Measurements from ENCODE around the gene CLIP1.
A peak's percentile ranks its signal among the peaks of the same experiment; 100 is the strongest.
"Not testable (repeated sequence)": the region's sequence is repeated elsewhere in the genome, so short reads cannot be mapped to it uniquely, and the experiment has no call there.

The CLIP1 gene

DNA sequence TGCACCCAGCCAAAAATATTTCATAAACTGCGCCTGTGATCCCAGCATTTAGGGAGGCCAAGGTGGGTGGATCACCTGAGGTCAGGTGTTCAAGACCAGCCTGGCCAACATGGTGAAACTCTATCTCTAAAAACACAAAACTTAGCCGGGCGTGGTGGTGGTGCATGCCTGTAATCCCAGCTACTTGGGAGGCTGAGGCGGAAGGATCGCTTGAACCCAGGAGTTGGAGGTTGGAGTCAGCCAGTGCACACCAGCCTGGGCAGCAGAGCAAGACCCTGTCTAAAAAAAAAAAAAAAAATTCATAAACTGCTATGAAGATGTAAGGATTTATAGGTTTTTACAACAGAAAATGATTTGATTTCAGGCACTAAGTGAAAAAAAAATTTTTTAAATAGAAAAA lies 6.6 kb upstream of the CLIP1 start:
- DNase-seq, result not testable (repeated sequence)

DNA sequence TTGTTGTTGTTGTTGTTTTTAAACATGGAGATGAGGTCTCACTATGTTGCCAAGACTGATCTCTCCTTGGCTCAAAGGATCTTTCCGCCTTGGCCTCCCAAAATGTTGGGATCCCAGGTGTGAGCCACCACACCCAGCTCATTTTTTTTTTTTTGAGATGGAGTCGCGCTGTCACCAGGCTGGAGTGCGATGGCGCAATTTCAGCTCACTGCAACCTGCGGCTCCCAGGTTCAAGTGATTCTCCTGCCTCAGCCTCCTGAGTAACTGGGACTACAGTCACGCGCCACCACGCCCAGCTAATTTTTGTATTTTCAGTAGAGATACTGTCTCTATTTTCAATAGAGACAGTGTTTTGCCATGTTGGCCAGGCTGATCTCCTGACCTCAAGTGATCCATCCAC lies 4.9 kb upstream of the CLIP1 start:
- no peak for DNase-seq

DNA sequence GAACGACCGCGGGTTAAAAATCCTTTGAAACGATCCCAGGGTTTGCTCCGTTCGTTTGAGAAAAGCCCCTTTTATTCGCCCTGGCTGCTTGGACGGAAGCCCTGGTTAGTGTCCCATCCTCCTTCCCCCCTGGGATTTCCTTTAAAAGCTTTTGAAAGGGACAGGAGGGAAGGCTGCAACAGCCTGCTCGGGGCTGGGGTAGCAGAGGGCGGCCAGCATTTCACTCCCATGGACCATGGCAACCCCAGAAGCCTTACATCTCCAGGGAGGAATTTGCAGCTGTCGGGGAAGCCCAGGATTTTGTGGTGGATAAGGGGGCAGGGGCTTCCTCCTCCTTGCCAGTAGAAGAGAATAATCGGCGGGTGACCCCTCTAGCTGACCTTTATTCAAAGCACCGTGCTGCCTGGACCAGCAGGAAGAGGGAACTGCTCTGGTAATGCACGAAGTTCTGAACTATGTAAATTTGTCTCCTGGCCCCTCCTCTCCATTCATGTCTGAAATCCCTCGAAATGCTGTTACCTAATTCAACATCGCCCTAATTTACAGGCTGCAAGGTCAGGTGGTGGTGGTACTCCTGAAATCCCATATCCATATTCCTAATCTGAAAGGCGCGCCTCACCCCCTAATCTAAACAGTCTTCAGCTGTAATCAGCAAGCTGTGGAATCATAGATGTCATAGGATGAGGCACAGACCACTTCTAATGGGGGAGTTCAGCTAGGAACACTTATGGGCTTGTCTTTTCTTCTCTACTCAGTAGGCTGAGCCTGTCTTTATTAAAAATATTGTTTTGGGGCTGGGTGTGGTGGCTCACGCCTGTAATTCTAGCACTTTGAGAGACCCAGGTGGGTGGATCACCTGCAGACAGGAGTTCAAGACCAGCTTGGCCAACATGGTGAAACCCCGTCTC lies 1.0 kb upstream of the CLIP1 start:
- no peak for DNase-seq

DNA sequence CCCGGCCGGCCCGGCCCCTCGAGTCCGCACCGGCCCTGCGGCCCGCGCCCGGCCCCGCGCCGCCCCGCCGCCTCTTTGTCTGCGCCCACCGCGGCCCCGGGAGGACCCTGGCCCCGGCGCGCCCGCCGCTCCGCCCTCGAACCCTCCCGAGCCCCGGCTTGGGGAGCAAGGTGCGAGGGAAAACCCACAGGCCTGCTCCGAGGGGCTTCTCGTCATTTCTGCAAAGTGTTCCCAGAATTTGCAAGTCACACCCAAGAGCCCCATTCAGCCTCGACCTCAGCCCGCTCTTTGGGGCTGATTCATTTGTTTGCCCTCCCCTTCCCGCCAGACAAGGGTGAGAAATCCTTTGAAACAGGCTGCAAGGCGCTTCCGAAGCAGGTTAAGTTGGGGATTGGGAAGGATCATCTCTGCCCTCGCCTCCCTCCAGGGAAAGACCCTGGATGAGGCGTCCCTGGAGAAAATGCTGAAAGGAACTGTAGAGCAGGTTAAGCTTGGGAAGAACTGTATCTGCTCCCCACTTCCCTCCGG lies 325 bp upstream of the CLIP1 start:
- DNase-seq, result peak; percentile 68

DNA sequence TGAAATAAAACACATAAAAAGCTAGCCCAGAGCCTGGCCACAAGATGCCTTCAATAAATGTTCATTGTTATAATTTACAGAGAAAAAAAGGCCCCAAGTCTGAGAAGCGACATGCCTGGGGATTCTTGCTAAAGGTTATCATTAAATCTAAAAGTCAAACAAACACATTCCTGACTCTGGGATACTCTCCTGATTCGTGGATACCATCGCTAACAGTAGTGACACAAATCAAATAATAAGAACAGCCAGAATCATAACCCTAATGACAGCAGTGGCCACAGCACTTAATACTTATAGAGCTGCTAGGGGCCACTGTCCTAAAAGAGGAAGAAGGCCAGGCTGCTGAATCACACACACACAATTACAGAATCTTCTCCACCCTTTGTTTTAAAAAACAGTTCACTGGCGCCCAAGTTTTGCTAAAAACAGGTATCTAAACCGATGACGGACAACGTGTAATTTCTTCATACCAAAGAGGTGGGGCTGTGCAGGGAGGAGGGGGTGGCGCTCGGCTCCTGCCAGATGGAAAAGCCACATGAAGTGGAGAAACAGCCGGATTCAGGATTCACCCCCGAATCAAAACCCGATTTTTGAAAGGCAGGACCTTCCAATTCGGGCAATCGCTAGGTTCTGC lies 1.2 kb downstream of the CLIP1 start:
- peak; percentile 52 for DNase-seq

DNA sequence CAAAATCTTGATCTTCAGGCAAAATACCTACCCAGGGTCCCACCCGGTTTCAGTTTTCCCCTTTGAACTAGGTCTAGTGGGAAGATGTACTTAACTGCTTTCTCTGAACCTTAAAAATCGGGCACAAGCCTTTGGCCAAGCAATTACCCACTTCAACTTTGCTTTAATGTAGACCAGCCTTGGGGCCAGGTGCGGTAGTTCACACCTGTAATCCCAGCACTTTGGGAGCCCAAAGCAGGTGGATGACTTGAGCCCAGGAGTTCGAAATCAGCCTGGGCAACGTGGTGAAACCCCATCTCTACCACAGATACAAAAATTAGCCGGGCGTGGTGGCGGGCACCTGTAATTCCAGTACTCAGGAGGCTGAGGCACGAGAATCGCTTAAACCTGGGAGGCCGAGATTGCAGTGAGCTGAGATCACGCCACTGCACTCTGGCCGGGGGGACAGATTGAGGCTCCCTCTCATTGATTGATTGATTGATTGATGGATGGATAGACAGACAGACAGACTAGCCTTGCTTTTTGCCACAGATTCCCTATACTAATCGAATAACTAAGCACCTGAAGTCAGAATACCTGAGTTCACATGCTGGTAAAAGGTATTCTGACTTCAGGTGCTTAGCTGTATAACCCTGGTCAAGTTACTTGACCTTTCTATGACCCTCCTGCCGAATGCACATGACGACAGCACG lies 1.9 kb downstream of the CLIP1 start:
- DNase-seq, result no peak

DNA sequence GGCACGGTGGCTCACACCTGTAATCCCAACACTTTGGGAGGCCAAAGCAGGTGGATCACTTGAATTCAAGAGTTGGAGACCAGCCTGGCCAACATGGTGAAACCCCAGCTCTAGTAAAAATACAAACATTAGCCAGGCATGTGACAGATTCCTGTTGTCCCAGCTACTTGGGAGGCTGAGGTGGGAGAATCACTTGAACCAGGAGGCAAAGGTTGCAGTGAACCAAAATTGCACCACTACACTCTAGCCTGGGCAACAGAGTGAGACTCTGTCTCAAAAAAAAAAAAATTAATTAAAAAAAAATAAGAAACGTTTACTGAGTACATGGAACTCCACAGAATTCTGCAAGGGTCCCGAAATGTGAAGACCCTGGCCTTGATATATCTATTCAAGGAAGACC lies 3.4 kb downstream of the CLIP1 start:
- not testable (repeated sequence) for DNase-seq

DNA sequence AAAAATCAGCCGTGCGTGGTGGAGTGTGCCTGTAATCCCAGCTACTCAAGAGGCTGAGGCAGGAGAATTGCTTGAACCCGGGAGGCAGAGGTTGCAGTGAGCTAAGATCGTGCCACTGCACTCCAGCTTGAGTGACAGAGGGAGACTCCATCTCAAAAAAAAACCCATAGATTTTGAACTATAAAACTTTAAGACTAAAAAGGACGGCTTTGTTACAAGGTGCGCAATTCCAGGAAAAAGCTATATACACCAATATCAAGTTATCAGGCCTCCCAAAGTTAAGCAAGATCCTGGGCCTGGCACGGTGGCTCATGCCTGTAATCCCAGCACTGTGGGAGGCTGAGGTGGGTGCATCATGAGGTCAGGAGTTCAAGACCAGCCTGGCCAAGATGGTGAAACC lies 6.8 kb downstream of the CLIP1 start:
- DNase-seq, result not testable (repeated sequence)

DNA sequence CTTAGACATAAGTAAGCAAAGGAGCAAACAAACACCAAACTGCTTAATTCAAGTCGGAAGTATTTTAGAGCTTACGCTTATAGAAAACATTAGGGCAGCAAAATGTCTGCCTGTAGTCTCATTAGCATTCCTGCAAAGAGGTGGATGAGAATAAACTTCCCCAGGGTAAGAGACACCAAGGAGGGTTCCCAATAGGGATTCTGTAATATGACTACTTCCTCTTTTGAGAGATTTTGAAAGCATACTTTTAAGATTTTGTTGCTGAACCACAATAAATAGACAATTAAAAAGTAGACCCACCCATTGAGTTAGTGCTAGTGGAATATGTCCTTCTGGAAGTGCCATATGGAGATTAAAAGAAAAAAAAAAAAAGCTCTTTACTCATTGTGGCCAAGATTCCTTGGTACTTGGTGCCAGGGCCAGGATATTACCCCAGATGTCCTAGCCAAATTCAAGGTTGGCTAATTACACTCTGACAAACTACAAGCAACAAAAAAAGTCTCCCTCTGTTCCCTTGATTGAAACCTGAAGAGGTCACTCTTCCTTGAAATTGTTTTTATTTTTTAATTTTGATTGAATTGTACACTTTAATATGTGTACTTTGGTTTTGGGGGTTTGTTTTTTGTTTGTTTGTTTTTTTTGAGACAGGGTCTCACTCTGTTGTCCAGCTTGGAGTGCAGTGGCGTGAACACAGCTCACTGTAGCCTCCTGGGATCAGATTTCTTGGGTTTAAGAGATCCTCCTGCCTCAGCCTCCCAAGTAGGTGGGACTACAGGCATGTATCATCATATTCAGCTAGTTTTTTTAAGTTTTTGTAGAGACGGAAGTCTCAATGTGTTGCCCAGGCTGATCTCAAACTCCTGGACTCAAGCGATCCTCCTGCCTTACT lies 8.7 kb downstream of the CLIP1 start:
- DNase-seq, result no peak

DNA sequence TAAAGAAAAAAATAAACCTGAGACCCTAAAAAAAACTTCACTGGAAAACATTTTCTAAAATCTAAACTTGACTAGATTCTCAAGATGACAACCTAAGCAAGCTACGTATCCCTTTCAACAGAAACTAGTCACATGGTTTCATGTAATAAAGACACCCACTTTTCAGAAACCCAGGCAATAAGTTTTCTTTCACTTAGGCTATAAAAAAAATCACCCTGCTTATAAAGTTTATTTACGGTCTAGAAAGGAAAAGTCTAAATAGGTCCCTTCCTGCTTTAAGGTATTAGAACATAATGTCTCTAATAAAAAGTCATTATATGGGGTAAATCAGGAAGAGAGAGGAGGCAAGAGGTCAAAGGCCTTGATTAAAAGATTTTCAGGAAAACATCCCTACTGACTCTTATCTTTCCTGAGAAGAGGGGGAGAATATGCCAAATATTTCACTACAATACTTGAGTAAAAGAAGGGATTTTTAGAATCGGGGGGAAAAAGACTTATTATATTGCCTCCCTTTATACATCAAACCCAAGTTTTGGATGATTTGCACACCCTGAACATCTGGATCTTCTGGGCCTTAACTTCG lies 9.5 kb downstream of the CLIP1 start:
- DNase-seq, result no peak

DNA sequence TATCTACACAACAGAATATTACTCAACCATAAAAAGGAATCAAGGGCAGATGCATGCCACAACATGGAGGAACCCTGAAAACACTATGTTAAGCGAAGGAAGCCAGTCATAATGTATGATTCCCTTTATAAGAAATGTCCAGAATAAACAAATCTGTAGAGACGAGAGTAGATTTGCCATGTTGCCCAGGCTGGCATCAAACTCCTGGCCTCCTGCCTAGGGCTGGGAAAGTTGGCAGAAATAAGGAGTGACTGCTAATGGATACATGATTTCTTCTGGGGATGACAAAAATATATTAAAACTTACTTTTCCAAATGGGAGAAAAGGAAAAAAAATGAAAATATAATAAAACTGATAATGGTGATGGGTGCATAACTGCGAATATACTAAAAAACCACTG lies 10.9 kb downstream of the CLIP1 start:
- DNase-seq, result no peak

DNA sequence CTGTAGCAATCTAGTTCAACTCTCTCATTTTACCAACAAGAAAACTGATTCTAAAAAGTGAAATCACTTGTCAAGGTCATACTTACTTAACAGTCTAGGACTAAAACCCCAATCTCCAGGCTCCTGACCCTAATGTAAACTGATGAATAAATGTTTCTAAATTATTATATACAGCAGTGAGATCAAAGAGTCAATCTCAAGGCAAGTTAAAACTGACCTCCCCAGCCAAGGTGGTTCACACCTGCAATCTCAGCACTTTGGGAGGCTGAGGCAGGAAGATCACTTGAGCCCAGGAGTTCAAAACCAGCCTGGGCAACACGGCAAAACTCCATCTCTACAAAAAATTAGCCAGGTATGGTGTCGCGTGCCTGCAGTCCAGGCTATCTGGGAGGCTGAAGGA lies 15.3 kb downstream of the CLIP1 start:
- no peak for DNase-seq

DNA sequence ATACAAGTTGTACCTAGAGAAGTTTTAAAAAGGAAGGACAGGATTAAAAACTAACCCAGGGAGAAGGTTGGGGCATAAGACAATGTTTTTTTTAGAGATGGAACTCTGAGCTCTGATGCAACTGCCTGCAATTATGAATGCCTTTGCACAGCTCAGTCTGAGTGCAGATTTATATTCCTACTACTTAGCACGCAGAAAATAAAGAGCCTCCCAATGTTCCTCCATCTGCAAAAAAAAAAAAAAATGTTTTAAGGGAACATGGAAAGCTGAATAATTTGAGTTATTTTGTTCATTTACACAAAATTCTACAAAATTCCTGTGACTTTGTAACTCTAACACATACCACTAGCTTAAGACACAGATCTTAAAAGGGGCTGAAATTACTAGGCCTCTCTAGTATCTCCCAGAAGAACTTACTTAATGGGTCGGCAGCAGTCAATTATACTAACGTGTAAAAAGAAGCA lies 15.7 kb downstream of the CLIP1 start:
- no peak for DNase-seq

DNA sequence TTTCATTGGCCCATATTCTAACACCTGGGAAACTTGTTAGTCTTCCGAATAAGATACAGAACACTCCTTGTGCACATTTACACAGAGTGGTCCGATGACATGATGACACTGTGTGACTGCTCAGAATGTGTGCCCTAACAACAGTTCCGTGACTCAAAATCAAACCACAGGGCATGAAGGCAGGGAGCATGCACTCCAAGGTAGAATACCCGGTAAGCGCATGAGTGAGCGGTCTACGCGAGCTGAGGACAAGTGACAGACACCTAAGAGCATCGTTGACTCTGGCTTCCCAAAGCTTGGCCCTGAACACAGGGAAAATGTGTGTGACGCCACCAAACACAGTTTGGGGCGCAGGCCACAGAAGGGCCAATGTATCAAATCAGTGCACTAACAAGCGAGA lies 18.6 kb downstream of the CLIP1 start:
- DNase-seq, result no peak

DNA sequence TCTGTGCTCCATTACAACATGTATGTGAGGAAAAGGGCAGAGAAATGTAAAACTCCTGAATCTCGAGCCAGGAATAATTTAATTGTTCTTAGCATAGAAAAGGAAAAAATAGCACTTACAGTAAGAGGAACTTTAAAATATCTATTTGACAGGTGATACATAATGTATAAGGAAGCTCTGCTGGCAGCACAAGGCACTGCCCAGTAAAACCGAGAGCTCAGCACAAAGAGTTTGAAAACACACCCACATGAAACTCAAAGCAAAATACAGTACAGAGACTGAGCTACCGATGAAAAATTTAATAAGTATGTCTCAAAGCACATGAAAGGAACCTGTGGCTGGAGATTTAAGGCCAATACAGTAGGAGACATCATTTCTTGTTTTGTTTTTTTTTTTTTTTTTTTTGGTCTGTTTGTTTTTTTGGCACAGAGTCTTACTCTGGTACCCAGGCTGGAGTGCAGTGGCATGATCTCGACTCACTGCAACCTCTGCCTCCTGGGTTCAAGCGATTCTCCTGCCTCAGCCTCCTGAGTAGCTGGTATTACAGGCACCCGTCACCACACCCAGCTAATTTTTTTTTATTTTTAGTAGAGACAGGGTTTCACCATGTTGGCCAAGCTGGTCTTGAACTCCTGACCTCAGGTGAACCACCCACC lies 19.2 kb downstream of the CLIP1 start:
- no peak for DNase-seq

DNA sequence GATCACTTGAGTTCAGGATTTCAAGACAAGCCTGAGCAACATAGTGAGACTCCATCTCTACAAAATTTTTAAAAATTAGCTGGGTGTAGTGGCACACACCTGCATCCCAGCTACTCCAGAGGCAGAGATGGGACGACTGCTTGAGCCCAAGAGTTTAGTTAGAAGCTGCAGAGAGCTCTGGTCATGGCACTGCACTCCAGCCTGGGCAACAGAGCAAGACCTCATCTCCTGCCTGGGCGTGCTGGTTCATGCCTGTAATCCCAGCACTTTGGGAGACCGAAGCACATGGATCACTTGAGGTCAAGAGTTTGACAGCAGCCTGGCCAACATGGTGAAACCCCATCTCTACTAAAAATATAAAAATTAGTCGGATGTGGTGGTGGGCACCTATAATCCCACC lies 20.2 kb downstream of the CLIP1 start:
- no peak for DNase-seq

DNA sequence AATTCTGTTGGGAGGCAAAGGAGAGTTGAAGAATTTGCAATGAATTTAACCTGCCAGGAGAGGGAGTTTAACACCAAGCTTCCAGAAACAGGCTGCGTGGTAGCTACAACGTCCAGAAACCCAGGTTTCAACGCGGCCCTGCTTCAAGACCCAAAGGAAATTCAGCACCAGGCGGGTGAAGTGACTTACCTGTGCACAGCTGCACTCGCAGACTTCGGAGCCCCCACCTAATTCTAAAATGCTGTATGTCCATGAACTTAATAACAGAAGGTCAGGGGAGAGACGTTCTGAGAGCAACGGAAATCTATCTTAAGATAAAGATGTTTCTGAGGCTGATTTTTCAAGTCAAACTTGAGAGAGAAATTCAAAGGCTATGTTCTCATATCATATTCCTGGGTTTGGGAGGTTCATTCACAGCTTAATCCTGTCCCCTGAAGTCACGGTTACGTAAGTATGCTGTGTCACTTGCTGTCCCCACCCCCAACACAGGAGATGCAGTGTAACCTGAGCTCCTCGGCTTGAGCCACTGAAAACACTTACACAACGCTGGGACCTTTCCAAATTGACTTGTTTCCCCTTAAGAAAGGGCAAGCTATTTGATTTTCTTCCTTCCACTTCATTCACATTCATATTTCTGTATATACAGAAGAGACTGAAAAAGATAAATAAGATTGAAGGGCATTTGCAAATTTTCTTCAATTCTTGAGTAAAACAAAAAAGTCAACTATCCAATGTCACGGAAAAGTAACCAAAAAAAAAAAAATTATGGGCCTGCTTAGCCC lies 22.7 kb downstream of the CLIP1 start:
- peak; percentile 60 for DNase-seq

DNA sequence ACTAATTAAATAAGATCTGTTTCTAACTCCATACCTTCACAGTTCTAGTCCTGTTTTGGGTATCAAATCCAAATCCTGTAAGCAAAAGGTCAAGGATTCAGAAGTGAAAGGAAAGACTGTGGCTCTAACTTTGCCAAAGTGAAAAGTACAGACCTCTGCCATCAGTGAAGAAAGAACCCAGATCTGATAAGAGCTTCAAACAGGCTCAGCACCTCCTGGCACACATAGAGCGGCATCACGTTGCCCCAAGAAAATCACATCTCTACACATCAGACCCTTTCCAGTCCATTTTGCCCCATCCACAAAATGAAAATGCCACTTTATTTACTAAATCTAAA lies 23.2 kb downstream of the CLIP1 start:
- DNase-seq, result no peak

DNA sequence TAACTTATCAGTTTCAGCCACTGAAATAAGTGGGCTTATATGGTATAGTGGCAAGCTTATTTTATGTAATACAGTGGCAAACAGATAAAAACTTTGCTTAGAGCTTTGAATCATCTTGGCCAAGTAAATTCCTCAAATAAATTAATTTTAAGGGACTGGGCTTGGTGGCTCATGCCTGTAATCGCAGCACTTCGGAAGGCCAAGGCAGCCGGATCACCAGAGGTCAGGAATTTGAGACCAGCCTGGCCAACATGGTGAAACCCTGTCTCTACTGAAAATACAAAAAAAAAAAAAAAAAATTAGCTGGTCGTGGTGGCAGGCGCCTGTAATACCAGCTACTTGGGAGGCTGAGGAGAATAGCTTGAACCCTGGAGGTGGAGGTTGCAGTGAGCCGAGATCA lies 24.5 kb downstream of the CLIP1 start:
- DNase-seq, result not testable (repeated sequence)

DNA sequence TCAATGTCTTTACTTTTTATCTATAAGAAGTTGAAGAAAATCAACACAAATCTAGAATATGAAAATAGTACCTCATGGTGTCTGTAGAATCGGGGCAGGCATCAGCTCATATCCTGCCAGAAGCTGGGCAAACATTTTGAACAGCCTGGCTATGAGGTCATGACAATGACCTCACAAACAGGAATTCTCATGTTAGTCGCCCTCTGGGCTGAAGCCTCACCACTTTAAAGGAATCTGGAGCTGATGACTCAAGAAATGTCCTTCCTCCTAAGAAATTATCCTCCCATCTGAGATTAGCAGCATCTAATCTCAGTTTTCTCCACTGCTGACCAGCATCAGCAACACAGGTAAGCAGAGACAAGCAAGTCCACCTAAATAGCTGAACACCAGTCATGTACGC lies 27.1 kb downstream of the CLIP1 start:
- no peak for DNase-seq
